Endothelial cell of umbilical vein (primary cell): Measurements from ENCODE around the gene KMT5B. TPM values are rescaled to one million over a fixed set of nuclear protein-coding genes. Genes with fewer than 3 reads are reported as not detected.

Experiments used
- BruUV-seq: library from RNA; stranded (reverse); fragments of 400-500 nt; replicated peaks from 2 replicates; lab custom pipeline; 2021; lab: Mats Ljungman, UMichigan
- CTCF ChIA-PET: fragments of 300-600, 350-600 bp; sonication (Branson Sonifier 250); formaldehyde crosslinking; loops from one replicate; lab custom pipeline; 2021; ENCODE audit warnings: antibody characterized with exemption, inconsistent platforms; lab: Charles Lee
- POLR2A ChIA-PET: fragments of 300-600, 350-600 bp; sonication (Branson Sonifier 250); formaldehyde crosslinking; loops from one replicate; lab custom pipeline; 2021; ENCODE audit warnings: antibody characterized with exemption, inconsistent platforms; lab: Charles Lee
- DNase-seq: peaks from one replicate; pipeline ENCODE4 v3.0.0-alpha.2; 2011; ENCODE audit warnings: low read depth, low spot score
- FAIRE-seq: peaks from 2 replicates; lab custom pipeline; 2011; peaks lifted over from hg19 to GRCh38; lab: Jason Lieb, UNC
- H2AFZ ChIP-seq: 2 replicates; pipeline ENCODE4 v1.6.0; 2012; ENCODE audit warnings: low read depth, low read length, control low read depth, inconsistent platforms
- H3K27ac ChIP-seq: 2 replicates; pipeline ENCODE4 v1.5.1; 2011; ENCODE audit warnings: low read depth, mild to moderate bottlenecking, control low read depth, low read length, moderate library complexity; ENCODE audit not compliant: insufficient read depth
- H3K27me3 ChIP-seq, 2 experiments: 2 replicates each; pipeline versions ENCODE4 v1.6.0 to v1.6.1; 2011; ENCODE audit warnings: low read length in 2 of 2, mixed read lengths in 1 of 2; ENCODE audit not compliant: control insufficient read depth in 2 of 2, insufficient read depth in 2 of 2
- H3K36me3 ChIP-seq, 2 experiments: 2 replicates in 1 of 2; 3 replicates in 1 of 2; pipeline ENCODE4 v1.5.1; 2011; ENCODE audit warnings: low read length in 2 of 2, mild to moderate bottlenecking in 1 of 2, moderate library complexity in 1 of 2; ENCODE audit not compliant: control insufficient read depth in 2 of 2, insufficient read depth in 2 of 2; ENCODE audit errors: extremely low read depth in 1 of 2
- H3K4me1 ChIP-seq: 3 replicates; pipeline ENCODE4 v1.5.1; 2011; ENCODE audit warnings: mild to moderate bottlenecking, low read length; ENCODE audit not compliant: control insufficient read depth, insufficient read depth; ENCODE audit errors: extremely low read depth
- H3K4me2 ChIP-seq: 2 replicates; pipeline ENCODE4 v1.6.1; 2011; ENCODE audit warnings: low read length, control low read depth, mixed read lengths; ENCODE audit not compliant: insufficient read depth
- H3K4me3 ChIP-seq, 3 experiments: fragments of 200-600 bp in 1 of 3; sonication (generic), shearing (Covaris generic) in 1 of 3; replicated peaks in 1 of 3; 2 replicates each; pipeline ENCODE4 v1.5.1; 2011 to 2016; ENCODE audit warnings: control low read depth in 3 of 3, low read length in 3 of 3, mild to moderate bottlenecking in 2 of 3, inconsistent platforms in 1 of 3, low read depth in 1 of 3, moderate library complexity in 1 of 3; ENCODE audit not compliant: insufficient read depth in 1 of 3
- H3K79me2 ChIP-seq: 2 replicates; pipeline ENCODE4 v1.6.0; 2012; ENCODE audit warnings: low read length, inconsistent platforms; ENCODE audit not compliant: control insufficient read depth, insufficient read depth
- H3K9ac ChIP-seq: replicated peaks from 2 replicates; pipeline ENCODE3; 2011; ENCODE audit warnings: low read length, control low read depth; ENCODE audit not compliant: insufficient read depth; ENCODE audit errors: extremely low read depth
- H3K9me1 ChIP-seq: replicated peaks from 3 replicates; pipeline ENCODE4 v1.6.0; 2011; ENCODE audit warnings: mild to moderate bottlenecking, low read length; ENCODE audit not compliant: control insufficient read depth, insufficient read depth; ENCODE audit errors: extremely low read depth
- H3K9me3 ChIP-seq: replicated peaks from 2 replicates; pipeline ENCODE4 v1.5.1; 2012; ENCODE audit warnings: low read length, inconsistent platforms; ENCODE audit not compliant: control insufficient read depth, insufficient read depth
- H4K20me1 ChIP-seq: replicated peaks from 2 replicates; pipeline ENCODE3; 2011; ENCODE audit warnings: mild to moderate bottlenecking, low read length; ENCODE audit not compliant: control insufficient read depth, insufficient read depth; ENCODE audit errors: extremely low read depth
- EZH2 ChIP-seq: IDR thresholded peaks from 2 replicates; pipeline ENCODE4 v1.6.1; 2012; ENCODE audit warnings: borderline replicate concordance, low read depth, mild to moderate bottlenecking, moderate library complexity, low read length, inconsistent platforms; ENCODE audit not compliant: severe bottlenecking
- FOS ChIP-seq: IDR thresholded peaks from 2 replicates; pipeline ENCODE4 v1.6.1; 2011; ENCODE audit warnings: mild to moderate bottlenecking, low read length, moderate library complexity, borderline replicate concordance; ENCODE audit not compliant: insufficient read depth
- GATA2 ChIP-seq: IDR thresholded peaks from 2 replicates; pipeline ENCODE4 v1.7.0; 2011; ENCODE audit warnings: low read depth, mild to moderate bottlenecking, moderate library complexity, mixed read lengths, low read length; ENCODE audit not compliant: insufficient read length, insufficient read depth
- JUN ChIP-seq: IDR thresholded peaks from 2 replicates; pipeline ENCODE4 v1.6.1; 2011; ENCODE audit warnings: borderline replicate concordance, low read depth; ENCODE audit not compliant: insufficient read length, insufficient read depth
- MYC ChIP-seq: IDR thresholded peaks from one replicate; pipeline ENCODE4 v1.6.1; 2011; ENCODE audit warnings: mild to moderate bottlenecking, low read depth, low read length
- POLR2A ChIP-seq: IDR thresholded peaks from 2 replicates; pipeline ENCODE4 v1.6.1; 2012; ENCODE audit warnings: low read depth, mild to moderate bottlenecking, control low read depth, low read length
- POLR2AphosphoS5 ChIP-seq: IDR thresholded peaks from 2 replicates; pipeline ENCODE4 v1.6.1; 2012; ENCODE audit warnings: low read depth, mild to moderate bottlenecking, control low read depth, low read length, moderate library complexity; ENCODE audit not compliant: insufficient read depth
- dilution Hi-C: fragments of 300-500 bp; cut with MboI; formaldehyde crosslinking; loops from one replicate; pipeline ENCODE4 v1.15.0; 2019; ENCODE audit warnings: low sequenced_read_pairs; ENCODE audit not compliant: extremely low pct_ligation_motif_present
- intact Hi-C: fragments of 100-400 bp; cut with micrococcal nuclease; formaldehyde crosslinking; loops from one replicate; pipeline ENCODE4 v1.10.0; 2022
- polyA plus RNA-seq, 4 experiments: library from polyadenylated mRNA; depleted of rRNA in 3 of 4; stranded (reverse) in 3 of 4; unstranded in 1 of 4; fragments of >200 nt; gene quantifications; 2 replicates each; pipeline versions ENCODE4 v1.2.1 to v1.2.3, GENCODE V29; 2011 to 2012; ENCODE audit warnings: missing spikeins in 1 of 4
- total RNA-seq: library from RNA; stranded (reverse); gene quantifications from 2 replicates; pipeline ENCODE4 v1.2.3, GENCODE V29; 2021
- TF ChIP-seq, protein P1 (sequence below), 2 donors: IDR thresholded peaks; 1 replicate in 1 of 2; 2 replicates in 1 of 2; pipeline ENCODE4 v1.5.1; 2011; ENCODE audit warnings: low read length in 2 of 2, mild to moderate bottlenecking in 2 of 2, moderate library complexity in 2 of 2, control low read depth in 1 of 2, inconsistent platforms in 1 of 2, low read depth in 1 of 2; ENCODE audit not compliant: insufficient read depth in 1 of 2; ENCODE audit errors: extremely low read depth in 1 of 2
- TF ChIP-seq, protein P2 (sequence below): IDR thresholded peaks from 2 replicates; pipeline ENCODE4 v1.6.1; 2011; ENCODE audit not compliant: insufficient read depth, insufficient read length

KMT5B gene
- total and polyA plus RNA-seq, 2 donors (not counting 3 experiments of a cell fraction or from before 2014, with no cell fraction given), result 10.1 to 36.3 TPM

DNA sequence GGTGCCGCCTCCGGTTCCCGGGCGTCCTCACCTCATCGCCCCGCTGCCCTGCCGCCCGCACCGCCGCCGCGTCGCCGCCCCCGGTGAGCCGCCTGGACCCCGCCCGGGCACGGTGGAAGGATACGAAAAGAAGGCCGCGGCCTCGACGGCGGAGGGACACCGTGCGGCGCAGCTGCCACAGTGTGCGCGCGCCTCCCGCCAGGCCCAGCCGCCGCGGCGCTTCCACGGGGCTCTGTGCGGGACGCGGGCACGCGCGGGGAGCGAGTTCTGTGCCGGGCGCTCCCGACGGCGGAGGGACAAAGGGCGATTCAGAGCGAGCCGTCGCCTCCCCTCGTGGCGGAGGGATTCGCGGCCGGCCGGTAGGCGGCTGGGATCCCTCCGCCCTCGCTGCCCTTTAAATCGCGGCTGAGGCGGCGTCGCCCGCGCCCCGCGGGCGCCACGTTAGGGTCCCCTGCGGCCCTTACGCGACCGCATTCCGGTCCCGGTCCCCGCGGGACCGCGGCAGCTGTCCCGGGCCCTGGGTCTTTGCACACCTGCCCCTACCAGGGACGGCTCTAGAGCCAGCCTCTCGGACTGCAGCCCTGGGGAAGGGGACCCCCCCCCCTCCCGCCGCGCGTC, 568 bp upstream of the KMT5B start:
- TF ChIP-seq FOS (no peak), JUN (no peak), POLR2A (peak; percentile 99), EZH2 (no peak), GATA2 (no peak), MYC (no peak), POLR2AphosphoS5 (peak; percentile 96)
- TF ChIP-seq, protein P1, sequence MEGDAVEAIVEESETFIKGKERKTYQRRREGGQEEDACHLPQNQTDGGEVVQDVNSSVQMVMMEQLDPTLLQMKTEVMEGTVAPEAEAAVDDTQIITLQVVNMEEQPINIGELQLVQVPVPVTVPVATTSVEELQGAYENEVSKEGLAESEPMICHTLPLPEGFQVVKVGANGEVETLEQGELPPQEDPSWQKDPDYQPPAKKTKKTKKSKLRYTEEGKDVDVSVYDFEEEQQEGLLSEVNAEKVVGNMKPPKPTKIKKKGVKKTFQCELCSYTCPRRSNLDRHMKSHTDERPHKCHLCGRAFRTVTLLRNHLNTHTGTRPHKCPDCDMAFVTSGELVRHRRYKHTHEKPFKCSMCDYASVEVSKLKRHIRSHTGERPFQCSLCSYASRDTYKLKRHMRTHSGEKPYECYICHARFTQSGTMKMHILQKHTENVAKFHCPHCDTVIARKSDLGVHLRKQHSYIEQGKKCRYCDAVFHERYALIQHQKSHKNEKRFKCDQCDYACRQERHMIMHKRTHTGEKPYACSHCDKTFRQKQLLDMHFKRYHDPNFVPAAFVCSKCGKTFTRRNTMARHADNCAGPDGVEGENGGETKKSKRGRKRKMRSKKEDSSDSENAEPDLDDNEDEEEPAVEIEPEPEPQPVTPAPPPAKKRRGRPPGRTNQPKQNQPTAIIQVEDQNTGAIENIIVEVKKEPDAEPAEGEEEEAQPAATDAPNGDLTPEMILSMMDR (IDR thresholded peaks at IDR 0.05; ENCODE audit: extremely low read depth in 1 of 2, insufficient read depth in 1 of 2, low read depth in 1 of 2, low read length in 2 of 2), result no peak
- TF ChIP-seq, protein P2, sequence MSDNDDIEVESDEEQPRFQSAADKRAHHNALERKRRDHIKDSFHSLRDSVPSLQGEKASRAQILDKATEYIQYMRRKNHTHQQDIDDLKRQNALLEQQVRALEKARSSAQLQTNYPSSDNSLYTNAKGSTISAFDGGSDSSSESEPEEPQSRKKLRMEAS, result no peak
- Histone ChIP-seq H4K20me1 (peaks cover 13% of the 10 kb centered on the region), H3K9me1 (no peaks in the 10 kb centered on the region), H3K9ac (peak overlapping the region; percentile 94), H3K27ac (peak overlapping the region; percentile 88), H3K27me3 (peaks cover 0 to 6% of the 10 kb centered on the region in 2 experiments), H3K79me2 (peaks cover 36% of the 10 kb centered on the region), H3K4me1 (peaks cover 17% of the 10 kb centered on the region), H3K4me2 (peak overlapping the region; percentile 67), H3K4me3 (peak overlapping the region; percentile 49 to 84 (median 75)), H3K9me3 (no peaks in the 10 kb centered on the region), H3K36me3 (no peaks in the 10 kb centered on the region), H2AFZ (peak overlapping the region; percentile 86)
- ChIA-PET CTCF (no interaction called here), POLR2A (no interaction called here)
- DNase-seq, result peak; percentile 87
- FAIRE-seq, result no peak
- dilution Hi-C loops, result no loop called here
- intact Hi-C loops, result no loop called here
- BruUV-seq, result no TSS peak
